Stimulated activated CD4-positive, alpha-beta T cell treated with anti-CD3 and anti-CD28 coated beads, TNF-alpha, amount 100 ng/mL, for 24 hours (primary cell): Measurements from ENCODE around the gene TAF12.
"Not testable (repeated sequence)": the region's sequence is repeated elsewhere in the genome, so short reads cannot be mapped to it uniquely, and the experiment has no call there.

Experiments used
- DNase-seq, 3 experiments: peaks; one replicate each; pipeline ENCODE4 v3.0.0-alpha.2; 2020; ENCODE audit warnings: low read depth in 3 of 3

TAF12 gene

DNA sequence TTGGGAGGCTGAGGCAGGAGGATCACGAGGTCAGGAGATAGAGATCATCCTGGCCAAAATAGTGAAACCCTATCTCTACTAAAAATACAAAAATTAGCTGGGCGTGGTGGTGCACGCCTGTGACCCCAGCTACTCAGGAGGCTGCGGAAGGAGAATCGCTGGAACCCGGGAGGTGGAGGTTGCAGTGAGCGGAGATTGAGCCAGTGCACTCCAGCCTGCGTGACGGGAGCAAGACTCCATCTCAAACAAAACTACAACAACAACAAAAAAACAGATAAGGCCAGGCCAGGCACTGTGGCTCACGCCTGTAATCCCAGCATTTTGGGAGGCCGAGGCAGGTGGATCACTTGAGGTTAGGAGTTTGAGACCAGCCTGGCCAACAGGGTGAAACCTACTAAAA, 2.5 kb upstream of the TAF12 start:
- not testable (repeated sequence) for DNase-seq

- DNase-seq = no peak
These were observed 1.6 kb upstream of the TAF12 start for GRCh38 chr1:28644494-28644893.

- DNase-seq = no peak
These were observed 616 bp downstream of the TAF12 start for GRCh38 chr1:28642056-28642846.

DNA sequence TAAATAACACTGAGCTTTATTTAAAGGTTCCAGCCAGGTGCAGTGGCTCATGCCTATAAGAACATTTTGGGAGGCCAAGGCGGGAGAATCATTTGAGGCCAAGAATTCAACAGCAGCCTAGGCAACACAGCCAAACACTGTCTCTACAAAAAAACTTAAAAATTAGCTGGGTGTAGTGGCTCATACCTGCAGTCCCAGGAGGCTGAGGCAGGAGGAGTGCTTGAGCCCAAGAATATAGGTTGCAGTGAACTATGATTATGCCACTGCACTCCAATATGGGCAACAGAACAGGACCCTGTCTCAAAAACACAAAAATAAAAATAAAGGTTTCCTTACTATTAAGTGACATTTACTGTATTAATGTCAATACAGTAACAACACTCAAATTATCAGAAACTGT, 2.1 kb downstream of the TAF12 start:
- no peak for DNase-seq

- DNase-seq = no peak
These were observed 10.3 kb downstream of the TAF12 start for GRCh38 chr1:28632560-28632959.

GRCh38 chr1:28631713-28632112, 11.2 kb downstream of the TAF12 start:
- DNase-seq = no peak

GRCh38 chr1:28613175-28613574, 29.7 kb downstream of the TAF12 start:
- DNase-seq = no peak

DNA sequence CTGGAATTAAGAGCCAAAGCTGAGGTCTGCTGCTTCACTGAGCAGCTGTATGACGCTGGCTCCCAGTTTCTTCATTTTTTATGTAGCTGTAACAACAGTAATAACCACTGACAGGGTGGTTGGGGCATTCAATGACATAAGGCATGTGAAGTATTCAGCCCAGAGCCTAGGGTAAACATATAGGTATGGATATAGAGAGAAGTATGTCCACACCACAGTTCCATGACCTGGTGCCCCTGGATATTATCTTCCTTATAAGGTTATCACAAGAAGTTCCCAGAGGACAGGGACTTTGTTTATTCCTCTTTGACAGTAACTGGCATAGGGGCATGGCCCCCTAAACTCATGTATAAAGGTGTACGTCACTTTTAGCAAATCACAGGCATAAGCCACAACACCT, 36.1 kb downstream of the TAF12 start:
- no peak for DNase-seq

DNA sequence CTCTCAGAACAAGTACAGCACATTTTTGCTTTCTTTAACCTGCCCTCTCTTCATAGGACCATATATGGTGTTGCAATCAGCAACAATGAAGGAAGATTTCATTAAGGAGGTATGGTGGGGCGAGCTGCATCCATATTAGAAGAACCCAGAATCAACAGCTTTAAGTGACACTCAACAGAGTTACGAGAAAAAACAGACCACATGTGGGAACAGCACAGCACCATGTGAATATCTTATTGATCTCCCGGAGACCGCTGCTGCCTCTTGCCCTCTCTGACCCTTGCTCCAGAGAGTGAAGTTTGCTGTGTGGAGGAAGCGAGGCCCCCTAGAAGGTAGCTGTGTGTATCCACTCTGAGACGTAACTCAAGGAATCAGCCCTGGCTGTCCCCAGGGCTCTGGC, 37.9 kb downstream of the TAF12 start:
- DNase-seq = no peak

GRCh38 chr1:28604411-28604810, 38.5 kb downstream of the TAF12 start:
- no peak for DNase-seq

DNA sequence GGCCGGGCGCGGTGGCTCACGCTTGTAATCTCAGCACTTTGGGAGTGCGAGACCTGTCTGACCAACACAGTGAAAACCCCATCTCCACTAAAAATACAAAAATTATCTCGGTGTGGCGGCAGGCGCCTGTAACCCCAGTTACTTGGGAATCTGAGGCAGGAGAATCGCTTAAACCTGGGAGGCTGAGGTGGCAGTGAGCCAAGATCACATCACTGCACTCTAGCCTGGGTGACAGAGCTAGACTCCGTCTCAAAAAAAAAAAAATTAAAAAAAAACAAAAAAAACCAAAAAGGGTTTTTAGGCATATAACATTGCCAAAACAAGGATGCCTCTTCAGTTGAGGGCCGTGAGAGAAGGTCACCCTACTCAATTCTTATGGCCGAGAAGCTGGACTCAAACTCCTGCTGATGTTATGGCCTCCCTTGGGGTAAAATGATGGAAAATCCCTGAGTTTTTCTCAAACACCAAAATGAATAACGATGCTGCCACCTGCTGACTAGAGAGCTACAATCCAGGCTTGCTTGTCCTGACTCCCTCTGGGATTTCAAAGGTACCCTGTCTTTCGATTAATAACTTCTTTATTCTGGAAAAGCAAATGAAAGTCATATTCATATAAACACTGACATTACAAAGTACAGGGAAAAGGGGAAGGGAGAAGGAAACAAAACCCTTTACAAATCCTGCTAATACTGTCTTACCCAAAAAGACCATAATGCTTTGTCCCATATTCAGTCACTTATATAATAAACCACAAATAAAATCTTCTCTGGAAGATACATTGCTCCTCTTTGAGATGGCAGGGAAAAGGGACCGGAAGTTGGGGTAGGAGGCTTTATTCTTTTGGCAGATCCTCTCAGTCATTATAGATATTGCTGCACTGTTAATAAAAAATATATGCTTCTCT, 40.1 kb downstream of the TAF12 start:
- DNase-seq = no peak

DNA sequence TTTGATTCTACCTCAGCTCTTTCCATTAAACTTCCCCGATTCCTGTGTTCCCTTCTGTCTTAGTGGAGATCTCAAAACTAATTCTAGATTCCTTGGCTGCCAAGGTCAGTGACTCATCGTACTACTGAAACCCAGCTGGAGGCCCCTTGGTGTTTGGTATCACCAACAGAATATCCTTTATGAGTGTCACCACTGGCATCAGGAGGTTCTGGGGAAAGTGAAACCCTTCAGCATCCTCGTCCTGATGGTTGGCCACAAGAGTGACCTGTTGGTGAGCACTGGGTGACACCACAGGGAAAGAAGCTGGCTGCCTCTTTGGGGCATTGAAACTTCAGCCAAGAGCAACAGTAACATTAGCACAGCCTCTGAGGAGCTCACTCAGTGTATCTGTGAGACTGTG, 41.2 kb downstream of the TAF12 start:
- no peak for DNase-seq

DNA sequence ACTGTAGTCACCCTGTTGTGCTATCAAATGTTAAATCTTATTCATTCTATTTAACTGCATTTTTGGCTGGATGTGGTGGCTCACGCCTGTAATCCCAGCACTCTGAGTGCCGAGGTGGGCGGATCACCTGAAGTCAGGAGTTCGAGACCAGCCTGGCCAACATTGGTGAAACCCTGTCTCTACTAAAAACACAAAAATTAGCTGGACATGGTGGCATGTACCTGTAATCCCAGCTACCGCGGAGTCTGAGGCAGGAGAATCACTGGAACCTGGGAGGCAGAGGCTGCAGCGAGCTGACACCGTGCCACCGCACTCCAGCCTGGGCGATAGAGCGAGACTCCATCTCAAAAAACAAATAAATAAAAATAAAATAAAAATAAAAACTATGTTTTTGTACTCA, 46.6 kb downstream of the TAF12 start:
- not testable (repeated sequence) for DNase-seq

- DNase-seq = no peak
These were observed 47.3 kb downstream of the TAF12 start for GRCh38 chr1:28595412-28596191.

GRCh38 chr1:28594686-28595411, 48.0 kb downstream of the TAF12 start:
- not testable (repeated sequence) for DNase-seq

GRCh38 chr1:28593988-28594356, 48.9 kb downstream of the TAF12 start:
- not testable (repeated sequence) for DNase-seq

DNA sequence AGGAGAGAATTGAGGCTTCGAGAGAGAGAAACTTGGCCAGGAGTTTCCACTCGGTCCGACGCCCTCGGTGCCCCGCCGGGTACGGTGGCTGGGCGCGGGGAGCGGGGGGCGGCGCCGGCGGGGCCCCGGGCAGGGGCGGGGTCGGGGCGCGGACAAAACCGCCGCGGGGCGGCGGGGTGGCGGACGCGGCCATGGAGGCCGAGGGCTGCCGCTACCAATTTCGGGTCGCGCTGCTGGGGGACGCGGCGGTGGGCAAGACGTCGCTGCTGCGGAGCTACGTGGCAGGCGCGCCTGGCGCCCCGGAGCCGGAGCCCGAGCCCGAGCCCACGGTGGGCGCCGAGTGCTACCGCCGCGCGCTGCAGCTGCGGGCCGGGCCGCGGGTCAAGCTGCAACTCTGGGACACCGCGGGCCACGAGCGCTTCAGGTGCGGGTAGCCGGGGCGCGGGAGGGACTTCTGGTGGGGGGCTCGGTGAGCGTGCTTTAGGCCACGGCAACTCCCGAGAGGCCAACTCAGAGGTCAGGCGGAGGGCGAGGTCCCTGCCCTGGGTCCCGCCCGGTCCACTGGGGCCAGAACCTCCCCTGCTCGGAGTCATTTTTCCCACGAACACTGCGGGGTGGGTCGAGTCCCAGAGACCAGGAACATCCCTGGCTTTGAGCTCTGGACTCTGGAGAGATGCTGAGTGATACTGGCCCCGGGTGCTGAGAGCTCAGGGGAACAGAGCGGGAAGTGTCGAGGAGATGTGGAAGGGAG, 50.4 kb downstream of the TAF12 start:
- DNase-seq = no peak

- DNase-seq = no peak
These were observed 51.1 kb downstream of the TAF12 start, which contains the start of gene RAB42 for GRCh38 chr1:28591708-28592320. TSS of gene RAB42 (plus strand) at chr1:28592265. CDS start at chr1:28592512, 247 bp downstream.

DNA sequence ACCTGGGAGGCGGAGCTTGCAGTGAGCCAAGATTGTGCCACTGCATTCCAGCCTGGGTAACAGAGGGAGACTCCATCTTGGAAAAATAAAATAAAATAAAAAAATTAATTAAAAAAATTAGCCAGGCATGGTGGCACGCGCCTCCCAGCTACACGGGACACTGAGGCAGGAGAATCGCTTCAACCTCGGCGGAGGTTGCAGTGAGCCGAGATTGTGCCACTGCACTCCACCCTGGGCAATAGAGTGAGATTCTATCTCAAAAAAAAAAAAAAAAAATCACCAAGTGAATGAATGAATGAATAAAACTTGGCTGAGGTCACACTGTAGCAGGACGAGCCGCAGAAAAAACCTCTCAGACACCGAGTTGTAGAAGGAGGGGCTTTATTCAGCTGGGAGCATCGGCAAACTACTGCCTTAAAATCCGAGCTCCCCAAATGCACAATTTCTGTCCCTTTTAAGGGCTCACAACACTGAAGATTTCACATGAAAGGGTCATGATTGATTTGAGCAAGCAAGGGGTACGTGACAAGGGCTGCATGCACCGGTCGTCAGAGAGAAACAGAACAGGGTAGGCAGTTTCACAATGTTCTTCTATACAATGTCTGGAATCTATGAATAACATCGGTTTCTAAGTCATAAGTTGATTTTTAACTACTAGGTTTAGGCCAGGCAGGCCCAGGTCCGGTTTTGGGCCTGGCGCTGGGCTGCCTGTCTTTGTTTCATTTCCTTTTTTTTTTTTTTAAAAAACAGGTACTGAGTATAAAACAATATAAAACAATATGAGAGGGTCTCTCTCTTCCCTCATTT, 56.1 kb downstream of the TAF12 start:
- not testable (repeated sequence) for DNase-seq
